ENCODE results near the gene KICS2. TPM values are rescaled to one million over a fixed set of nuclear protein-coding genes. Genes with fewer than 3 reads are reported as not detected.

Gene KICS2
- total RNA-seq, 1 experiment from 2014 or later, result 9.6 TPM

- ATAC-seq (no peak), DNase-seq (ENCODE audit: low read depth, low spot score) (no peak)
- Histone ChIP-seq H3K27me3 (ENCODE audit: control insufficient read depth, insufficient read depth, low read length) (no peaks in the 10 kb centered on the region), H3K27ac (ENCODE audit: low read length) (no peak overlapping the region), H3K4me1 (ENCODE audit: control insufficient read depth, insufficient read depth, low read length) (no peaks in the 10 kb centered on the region), H3K4me3 (ENCODE audit: low read depth in 2 of 2, low read length in 2 of 2) (no peak overlapping the region), H3K9me3 (ENCODE audit: control insufficient read depth, insufficient read depth, low read depth, low read length) (no peaks in the 10 kb centered on the region), H3K36me3 (ENCODE audit: control insufficient read depth, insufficient read depth, low read length) (no peaks in the 10 kb centered on the region)
- intact Hi-C loops (cut with micrococcal nuclease; ENCODE audit: unreplicated experiment) (no loop called here), in situ Hi-C loops (cut with HindIII; ENCODE audit: low pct_unique_long_range_greater_than_20kb, low sequenced_read_pairs) (no loop called here)
- ChIA-PET POLR2A (no interaction called here), CTCF (no interaction called here)
- BruUV-seq (replicated peaks), result no TSS peak
- TF ChIP-seq POLR2AphosphoS5 (IDR thresholded peaks at IDR 0.05; ENCODE audit: low read depth, low read length), result no peak
- TF ChIP-seq CTCF (IDR thresholded peaks at IDR 0.05), result no peak
- TF ChIP-seq SIN3A (IDR thresholded peaks at IDR 0.05; ENCODE audit: borderline replicate concordance, insufficient read depth, low read depth, low read length), result no peak
- no peak for TF ChIP-seq TCF7L2 (IDR thresholded peaks at IDR 0.05; ENCODE audit: low read depth, low read length)
- TF ChIP-seq REST (IDR thresholded peaks at IDR 0.05; ENCODE audit: insufficient read depth in 1 of 2, low read depth in 2 of 2, low read length in 1 of 2), result no peak
These were observed 43.7 kb upstream of the KICS2 start for GRCh38 chr12:64265839-64266238.

DNA sequence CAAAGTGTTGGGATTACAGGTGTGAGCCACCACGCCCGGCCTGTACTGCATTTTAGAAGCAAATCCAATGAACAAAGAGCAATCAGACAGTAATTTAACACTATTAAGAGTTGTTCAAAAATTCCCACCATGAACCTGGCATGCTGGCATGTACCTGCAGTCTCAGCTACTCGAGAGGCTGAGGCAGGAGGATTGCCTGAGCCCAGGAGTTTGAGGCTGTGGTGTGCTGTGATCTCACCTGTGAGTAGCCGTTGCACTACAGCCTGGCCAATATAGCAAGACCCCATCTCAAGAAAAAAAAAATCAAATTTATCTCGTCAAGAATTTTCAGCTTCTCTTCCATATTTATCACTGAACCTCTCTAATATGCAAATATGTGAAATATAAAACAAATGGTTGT is 39.7 kb upstream of the KICS2 start:
- Histone ChIP-seq H3K36me3 (ENCODE audit: control insufficient read depth, insufficient read depth, low read length) (no peaks in the 10 kb centered on the region), H3K27me3 (ENCODE audit: control insufficient read depth, insufficient read depth, low read length) (no peaks in the 10 kb centered on the region), H3K27ac (ENCODE audit: low read length) (no peak overlapping the region), H3K4me1 (ENCODE audit: control insufficient read depth, insufficient read depth, low read length) (no peaks in the 10 kb centered on the region), H3K9me3 (ENCODE audit: control insufficient read depth, insufficient read depth, low read depth, low read length) (no peaks in the 10 kb centered on the region), H3K4me3 (ENCODE audit: low read depth in 2 of 2, low read length in 2 of 2) (no peak overlapping the region)
- ATAC-seq (no peak), DNase-seq (ENCODE audit: low read depth, low spot score) (no peak)
- CTCF ChIA-PET, result interaction anchor here (0.6 to 0.7 kb wide), 2 partner anchors 10 to 423 kb away, joined by 4 to 5 read pairs; no protein-coding TSS in a partner anchor
- POLR2A ChIA-PET, result no interaction called here
- no TSS peak for BruUV-seq (replicated peaks)
- intact Hi-C loops (cut with micrococcal nuclease; ENCODE audit: unreplicated experiment) (no loop called here), in situ Hi-C loops (cut with HindIII; ENCODE audit: low pct_unique_long_range_greater_than_20kb, low sequenced_read_pairs) (no loop called here)
- TF ChIP-seq POLR2AphosphoS5 (IDR thresholded peaks at IDR 0.05; ENCODE audit: low read depth, low read length), result no peak
- TF ChIP-seq CTCF (IDR thresholded peaks at IDR 0.05), result no peak
- TF ChIP-seq TCF7L2 (IDR thresholded peaks at IDR 0.05; ENCODE audit: low read depth, low read length), result no peak
- TF ChIP-seq REST (IDR thresholded peaks at IDR 0.05; ENCODE audit: insufficient read depth in 1 of 2, low read depth in 2 of 2, low read length in 1 of 2), result no peak
- TF ChIP-seq SIN3A (IDR thresholded peaks at IDR 0.05; ENCODE audit: borderline replicate concordance, insufficient read depth, low read depth, low read length), result no peak

All from Panc1 (cell line).